Thyroid gland (tissue), 4 donors: ENCODE measurements around the gene HOXA5.

Source experiments
- POLR2A ChIP-seq, 2 donors: fragments of 450-650 bp; IDR thresholded peaks; one replicate each; pipeline ENCODE4 v1.6.1; 2017; ENCODE audit warnings: antibody characterized with exemption in 2 of 2, mild to moderate bottlenecking in 2 of 2, moderate library complexity in 1 of 2
- TF ChIP-seq, protein P1 (sequence below), 6 experiments: fragments of 200-600 bp in 3 of 6; fragments of 450-650 bp in 3 of 6; sonication (generic) in 3 of 6; IDR thresholded peaks; one replicate each; pipeline ENCODE4 v1.5.1; 2016 to 2019; ENCODE audit warnings: antibody characterized with exemption in 6 of 6, mild to moderate bottlenecking in 2 of 6, inconsistent platforms in 1 of 6, moderate library complexity in 1 of 6

- TF ChIP-seq POLR2A (IDR thresholded peaks at IDR 0.05) = no peak
- TF ChIP-seq, protein P1, sequence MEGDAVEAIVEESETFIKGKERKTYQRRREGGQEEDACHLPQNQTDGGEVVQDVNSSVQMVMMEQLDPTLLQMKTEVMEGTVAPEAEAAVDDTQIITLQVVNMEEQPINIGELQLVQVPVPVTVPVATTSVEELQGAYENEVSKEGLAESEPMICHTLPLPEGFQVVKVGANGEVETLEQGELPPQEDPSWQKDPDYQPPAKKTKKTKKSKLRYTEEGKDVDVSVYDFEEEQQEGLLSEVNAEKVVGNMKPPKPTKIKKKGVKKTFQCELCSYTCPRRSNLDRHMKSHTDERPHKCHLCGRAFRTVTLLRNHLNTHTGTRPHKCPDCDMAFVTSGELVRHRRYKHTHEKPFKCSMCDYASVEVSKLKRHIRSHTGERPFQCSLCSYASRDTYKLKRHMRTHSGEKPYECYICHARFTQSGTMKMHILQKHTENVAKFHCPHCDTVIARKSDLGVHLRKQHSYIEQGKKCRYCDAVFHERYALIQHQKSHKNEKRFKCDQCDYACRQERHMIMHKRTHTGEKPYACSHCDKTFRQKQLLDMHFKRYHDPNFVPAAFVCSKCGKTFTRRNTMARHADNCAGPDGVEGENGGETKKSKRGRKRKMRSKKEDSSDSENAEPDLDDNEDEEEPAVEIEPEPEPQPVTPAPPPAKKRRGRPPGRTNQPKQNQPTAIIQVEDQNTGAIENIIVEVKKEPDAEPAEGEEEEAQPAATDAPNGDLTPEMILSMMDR (IDR thresholded peaks at IDR 0.05) = no peak
Measured at GRCh38 chr7:27182861-27183681, 39.6 kb upstream of the HOXA5 start.
